ENCODE data around the gene ARHGEF26. TPM values are rescaled to one million over a fixed set of nuclear protein-coding genes. Genes with fewer than 3 reads are reported as not detected.

The ARHGEF26 gene
- total RNA-seq, 1 donor from 2014 or later, result 18.4 TPM

DNA sequence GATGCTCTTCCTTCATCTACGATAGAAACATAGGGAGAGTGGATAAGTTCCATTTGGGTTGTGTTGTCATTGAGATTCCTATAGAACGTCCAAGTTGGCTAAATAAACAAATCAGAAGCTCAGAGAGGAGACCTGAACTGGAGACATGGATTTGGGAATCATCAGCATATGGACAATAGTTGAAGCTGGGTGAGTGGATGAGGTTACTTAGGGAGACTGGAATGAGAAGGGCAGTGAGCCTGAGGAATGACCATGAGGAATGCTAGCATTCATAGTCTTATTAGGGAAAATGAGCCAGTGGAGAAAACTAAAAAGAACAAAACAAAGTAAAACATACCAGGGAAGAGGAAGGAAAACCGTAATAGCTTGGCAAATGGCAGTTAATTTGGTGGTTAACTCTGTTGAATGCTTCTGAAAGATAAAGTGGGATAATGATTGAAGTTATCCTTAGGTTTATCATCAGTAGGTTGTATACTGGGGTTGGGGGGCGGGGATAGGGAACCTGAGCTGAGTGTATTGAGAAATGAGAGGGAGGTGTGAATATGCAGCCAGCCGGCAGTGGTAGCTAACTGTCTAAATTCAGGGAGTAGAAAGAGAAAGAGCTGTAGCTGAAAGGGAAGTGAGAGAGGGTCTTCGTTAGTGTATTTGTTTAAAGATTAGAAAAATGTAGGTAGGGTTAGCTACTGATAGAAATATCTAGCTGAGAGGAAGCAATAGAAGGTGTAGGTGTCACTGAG lies 74.6 kb downstream of the ARHGEF26 start:
- DNase-seq (ENCODE audit: low spot score), result no peak

- no peak for DNase-seq (ENCODE audit: low spot score)
Observed at GRCh38 chr3:154197751-154198150, 76.6 kb downstream of the ARHGEF26 start.

DNA sequence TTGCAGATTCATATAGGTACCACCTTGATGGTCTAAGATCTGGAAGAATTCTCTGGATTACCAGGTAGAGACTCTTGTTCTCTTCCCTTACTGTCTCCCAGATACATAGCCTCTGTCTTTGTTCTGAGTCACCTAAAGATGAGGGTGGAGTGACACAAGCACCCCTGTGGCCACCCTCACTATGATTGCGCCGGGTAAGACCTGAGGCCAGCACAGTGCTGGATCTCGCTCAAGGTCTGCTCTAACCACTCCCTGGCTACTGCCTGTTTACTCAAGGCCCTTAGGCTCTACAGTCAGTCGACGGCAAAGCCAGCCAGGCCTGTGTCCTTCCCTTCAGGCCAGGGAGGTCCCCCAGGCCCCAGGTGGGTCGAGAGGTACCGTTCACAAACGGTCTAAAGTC lies 88.3 kb downstream of the ARHGEF26 start:
- DNase-seq (ENCODE audit: low spot score), result no peak

DNA sequence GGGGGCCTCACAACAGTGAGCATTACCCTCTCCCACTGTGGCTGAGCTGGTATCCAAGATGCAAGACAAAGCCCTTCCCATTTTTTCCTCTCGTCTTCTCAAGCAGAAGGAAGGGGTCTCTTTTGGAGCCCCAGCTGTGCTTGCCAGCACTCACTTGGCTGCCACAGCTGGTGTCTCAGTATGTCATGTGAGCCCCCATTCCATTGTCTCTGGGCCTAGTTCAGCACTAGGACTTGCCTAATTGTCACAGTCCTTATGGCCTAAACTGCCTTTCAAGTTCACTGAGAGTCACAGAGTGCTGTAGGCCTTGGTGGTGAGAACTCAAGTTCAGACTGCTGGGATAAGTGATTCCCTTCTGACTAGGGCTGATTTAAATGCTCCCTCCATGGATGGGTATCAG lies 89.8 kb downstream of the ARHGEF26 start:
- DNase-seq (ENCODE audit: low spot score), result no peak

DNA sequence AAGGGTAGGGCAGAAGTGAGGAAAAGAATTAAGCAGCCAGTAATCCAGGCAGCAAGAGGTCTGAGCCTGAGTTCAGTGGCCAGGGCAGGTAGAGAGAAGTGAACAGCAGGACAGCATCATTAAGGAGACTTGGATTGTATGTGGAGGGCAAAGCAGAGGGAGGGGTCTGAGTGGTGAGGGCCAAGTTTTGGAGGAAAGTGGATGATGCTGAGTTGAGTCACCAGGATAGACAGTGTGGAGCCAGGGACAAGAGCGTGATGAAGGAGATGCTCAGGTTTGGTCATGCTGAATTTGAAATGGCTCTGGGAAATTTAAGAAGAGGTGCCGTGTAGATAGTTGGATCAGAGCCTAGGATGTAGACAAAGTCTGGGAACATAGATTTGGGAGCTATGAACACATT lies 93.1 kb downstream of the ARHGEF26 start:
- no peak for DNase-seq (ENCODE audit: low spot score)

DNA sequence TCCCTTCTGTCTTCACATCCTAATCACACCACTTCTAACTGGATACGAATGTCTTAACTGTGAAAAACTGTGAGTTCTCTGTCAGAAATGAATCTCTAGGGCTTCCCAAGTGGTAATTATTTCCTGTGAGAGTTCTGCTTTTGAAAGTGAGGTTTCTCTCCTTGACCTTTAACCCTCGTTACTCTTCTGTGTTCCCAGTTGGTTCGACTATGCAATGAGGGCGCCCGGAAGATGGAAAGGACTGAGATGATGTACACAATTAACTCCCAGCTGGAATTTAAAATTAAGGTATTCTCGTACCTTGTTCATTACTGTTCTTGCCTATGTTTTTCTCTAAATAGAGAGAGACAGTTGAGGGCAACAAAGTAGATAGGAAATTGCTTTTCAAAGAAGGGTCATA lies 96.5 kb downstream of the ARHGEF26 start:
- no peak for DNase-seq (ENCODE audit: low spot score)

- DNase-seq (ENCODE audit: low spot score), result no peak
Observed at GRCh38 chr3:154218728-154219127, 97.5 kb downstream of the ARHGEF26 start.

DNA sequence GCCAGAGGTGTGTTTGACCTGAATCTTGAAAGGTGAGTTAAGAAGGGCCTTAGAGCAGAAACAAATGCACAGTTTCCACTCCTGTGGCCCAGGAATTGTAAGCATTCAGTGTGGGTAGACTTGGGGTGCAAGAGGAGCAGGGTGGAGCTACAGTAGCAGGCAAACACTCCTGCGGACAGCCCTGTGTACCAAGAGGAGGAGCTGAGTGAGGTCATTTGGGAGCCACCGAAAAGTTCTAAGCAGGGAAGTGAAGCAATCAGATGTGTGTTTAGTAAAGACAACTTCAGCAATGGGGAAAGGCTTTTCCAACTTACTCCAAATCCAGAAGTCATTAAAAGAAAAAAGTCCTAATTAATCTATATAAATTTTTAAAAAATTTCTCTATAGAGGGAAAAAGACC lies 99.3 kb downstream of the ARHGEF26 start:
- DNase-seq (ENCODE audit: low spot score), result no peak

DNA sequence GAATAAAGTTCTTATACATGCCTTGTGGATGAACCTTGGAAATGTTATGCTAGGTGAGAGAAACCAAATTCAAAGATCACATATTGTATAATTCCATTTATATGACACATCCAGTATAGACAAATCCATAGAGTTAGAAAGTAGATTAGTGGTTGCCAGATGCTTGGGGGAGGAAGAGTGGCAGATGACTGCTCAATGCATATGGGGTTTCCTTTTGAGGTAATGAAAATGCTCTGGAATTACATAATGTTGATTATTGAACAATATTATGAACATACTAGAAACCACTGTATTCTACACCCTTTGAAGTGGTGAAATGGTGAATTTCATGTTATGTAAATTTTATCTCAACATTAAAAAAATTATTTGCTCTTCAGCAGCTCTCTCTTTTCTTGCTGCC lies 102.3 kb downstream of the ARHGEF26 start:
- DNase-seq (ENCODE audit: low spot score), result no peak

- DNase-seq (ENCODE audit: low spot score), result no peak
Observed at GRCh38 chr3:154224366-154224765, 103.2 kb downstream of the ARHGEF26 start.

DNA sequence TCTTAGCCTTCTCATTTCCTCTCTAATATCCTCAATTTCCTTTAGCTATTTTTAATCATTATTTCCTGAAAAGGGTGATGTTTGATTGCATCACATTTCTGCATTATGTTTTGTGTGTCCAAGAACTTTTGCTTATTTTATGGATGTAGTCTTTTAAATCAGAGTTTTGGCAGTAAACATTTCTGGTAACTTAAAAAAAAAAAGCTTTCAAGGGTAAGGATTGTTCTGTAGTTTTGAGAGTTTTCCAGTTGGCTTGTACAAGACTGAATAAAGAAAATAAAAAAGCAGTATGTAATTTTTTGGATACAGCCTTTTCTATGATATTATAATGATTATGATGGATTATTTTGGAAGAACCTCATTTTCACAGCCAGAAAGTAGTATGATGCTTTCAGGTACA lies 103.7 kb downstream of the ARHGEF26 start:
- no peak for DNase-seq (ENCODE audit: low spot score)

- no peak for DNase-seq (ENCODE audit: low spot score)
Observed at GRCh38 chr3:154225536-154225935, 104.3 kb downstream of the ARHGEF26 start.

DNA sequence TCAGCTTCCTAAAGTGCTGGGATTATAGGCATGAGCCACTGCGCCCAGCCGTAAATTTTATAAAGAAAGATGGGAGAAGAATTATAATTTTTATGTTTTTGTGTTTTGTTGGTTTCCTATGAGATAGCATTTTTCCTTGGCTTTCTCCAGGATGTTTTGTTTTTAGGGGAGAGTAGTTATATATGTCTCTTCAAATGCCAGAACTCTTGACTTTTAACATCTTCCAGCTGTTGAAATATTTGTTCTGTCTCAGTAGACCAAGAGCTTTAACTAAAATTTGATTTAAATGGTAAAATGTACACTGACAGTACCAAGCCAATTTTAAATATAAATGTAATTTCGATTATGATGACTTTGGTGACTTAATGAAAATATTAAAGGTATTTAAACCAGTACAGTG lies 106.3 kb downstream of the ARHGEF26 start:
- no peak for DNase-seq (ENCODE audit: low spot score)

GRCh38 chr3:154228561-154229216 lies 107.5 kb downstream of the ARHGEF26 start:
- DNase-seq (ENCODE audit: low spot score), result no peak

GRCh38 chr3:154229217-154229590 lies 108.0 kb downstream of the ARHGEF26 start:
- DNase-seq (ENCODE audit: low spot score), result no peak

DNA sequence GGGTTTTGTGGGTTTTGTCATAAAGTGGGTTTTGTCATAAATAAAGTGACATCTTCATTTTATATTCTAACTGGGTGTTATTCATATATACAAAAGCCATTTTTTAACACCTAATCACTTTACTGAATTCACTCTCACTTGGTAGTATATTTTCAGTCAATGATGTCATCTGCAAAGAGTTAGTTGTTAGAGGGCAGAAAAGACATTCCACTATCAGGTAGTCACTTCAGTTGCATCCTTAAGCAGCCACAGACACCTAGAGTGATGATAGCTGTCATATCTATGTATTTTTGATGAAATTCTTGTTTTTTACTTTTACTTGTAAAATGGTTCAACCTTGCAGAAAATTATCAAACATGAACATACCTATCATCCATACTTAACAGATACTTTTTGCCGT lies 114.1 kb downstream of the ARHGEF26 start:
- DNase-seq (ENCODE audit: low spot score), result no peak

DNA sequence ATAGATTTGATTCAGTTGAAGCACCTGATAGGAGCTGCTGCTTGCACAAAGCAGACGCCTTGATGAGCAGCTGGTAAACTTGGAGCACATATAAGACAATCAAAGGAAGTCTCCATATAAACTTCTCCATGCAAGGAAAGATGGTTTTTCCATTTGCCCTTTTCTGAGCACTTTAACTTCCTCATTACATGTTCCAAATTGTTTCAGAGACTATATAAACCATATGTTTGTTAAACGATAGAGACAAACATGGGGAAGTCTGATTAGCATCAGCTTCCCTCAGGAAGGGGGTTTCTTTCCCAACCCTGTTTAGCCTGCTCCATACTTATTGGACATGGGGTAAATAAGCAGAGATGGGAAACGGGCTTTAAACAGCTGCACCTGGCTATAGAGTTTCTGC lies 115.1 kb downstream of the ARHGEF26 start:
- DNase-seq (ENCODE audit: low spot score), result no peak

DNA sequence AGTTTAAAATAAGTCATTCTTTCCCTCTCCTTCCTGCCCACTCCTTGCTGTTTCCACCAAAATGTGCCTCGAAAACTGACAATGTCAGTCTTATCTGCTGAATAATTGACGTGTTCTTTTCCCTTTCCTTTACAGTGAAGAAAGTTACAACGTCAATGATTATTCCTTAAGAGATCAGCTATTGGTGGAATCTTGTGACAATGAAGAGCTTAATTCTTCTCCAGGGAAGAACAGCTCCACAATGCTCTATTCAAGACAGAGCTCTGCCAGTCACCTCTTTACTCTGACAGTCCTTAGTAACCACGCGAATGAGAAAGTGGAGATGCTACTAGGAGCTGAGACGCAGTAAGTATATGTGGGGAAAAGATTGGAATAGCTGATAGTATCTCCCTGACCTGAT lies 119.0 kb downstream of the ARHGEF26 start:
- no peak for DNase-seq (ENCODE audit: low spot score)

DNA sequence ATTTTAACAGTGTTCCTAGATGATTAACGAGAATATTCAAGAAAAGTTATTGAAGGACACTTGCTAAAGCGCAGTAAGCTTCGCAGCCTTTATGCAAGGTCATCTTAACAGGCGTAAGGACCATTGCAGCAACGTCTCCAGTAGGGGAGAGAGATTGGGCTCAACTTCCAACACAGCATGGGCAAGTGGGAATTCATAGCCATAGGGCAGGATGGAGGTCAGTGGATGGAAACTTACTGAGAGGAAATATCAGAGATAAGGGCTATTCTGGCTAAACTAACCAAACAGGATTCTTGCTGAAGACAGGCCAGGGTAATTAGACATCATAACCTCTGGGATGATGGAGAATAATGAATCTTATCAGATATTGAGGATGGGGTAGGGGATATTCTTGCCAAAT lies 120.3 kb downstream of the ARHGEF26 start:
- DNase-seq (ENCODE audit: low spot score), result no peak

GRCh38 chr3:154242766-154243165 lies 121.6 kb downstream of the ARHGEF26 start:
- DNase-seq (ENCODE audit: low spot score), result no peak

DNA sequence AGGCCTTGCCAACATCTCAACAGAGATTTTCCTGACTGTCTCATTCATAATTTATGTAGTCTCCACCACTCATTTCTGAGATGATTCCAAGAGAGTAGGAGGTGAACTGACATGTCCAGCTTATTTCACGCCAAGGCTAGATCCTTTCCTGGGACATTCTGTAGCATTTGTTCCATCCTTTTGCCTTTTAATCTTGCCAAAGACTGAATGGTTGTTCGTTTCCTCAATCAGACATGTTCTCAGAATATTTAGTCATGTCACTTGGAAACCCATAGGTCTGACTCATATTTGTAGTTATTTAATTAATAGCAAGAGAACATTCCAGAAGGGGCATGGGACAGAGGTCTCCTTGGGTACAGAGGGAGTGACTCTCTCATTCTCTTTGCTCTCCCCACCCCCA lies 122.2 kb downstream of the ARHGEF26 start:
- no peak for DNase-seq (ENCODE audit: low spot score)

DNA sequence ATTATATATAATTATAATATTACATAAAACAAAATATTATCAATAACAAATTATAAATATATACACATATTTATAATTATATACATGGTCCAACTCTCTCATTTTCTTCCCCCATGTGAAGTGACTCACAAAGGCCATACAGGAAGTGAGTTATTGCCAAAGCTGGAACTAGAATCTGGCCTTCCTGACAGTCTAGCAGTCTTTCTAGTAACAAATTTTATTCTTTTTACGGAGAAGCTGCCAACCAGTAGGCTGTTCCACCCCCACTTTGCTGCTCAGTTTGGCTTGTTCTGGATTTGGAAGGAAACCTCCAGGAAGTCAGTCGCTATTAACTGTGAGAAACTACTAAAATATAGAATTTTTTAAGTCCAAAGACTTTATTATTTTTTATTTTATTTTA lies 123.5 kb downstream of the ARHGEF26 start:
- no peak for DNase-seq (ENCODE audit: low spot score)

- no peak for DNase-seq (ENCODE audit: low spot score)
Observed at GRCh38 chr3:154247806-154248415, 126.7 kb downstream of the ARHGEF26 start.
